Stomach (tissue), 9 donors: ENCODE results near the gene PEPD. TPM values are rescaled to one million over a fixed set of nuclear protein-coding genes. Genes with fewer than 3 reads are reported as not detected.

Experiments used
- DNase-seq, 2 donors: peaks; one replicate each; pipeline versions ENCODE4 v3.0.0 to v3.0.0-alpha.2; 2013 to 2019
- H3K27ac ChIP-seq, 5 donors: fragments of 200-600 bp in 4 of 5; sonication (generic) in 4 of 5; one replicate each; pipeline ENCODE4 v1.5.1; 2013 to 2019; ENCODE audit warnings: mild to moderate bottlenecking in 1 of 5, moderate library complexity in 1 of 5
- H3K27me3 ChIP-seq, 3 donors: fragments of 200-600 bp; sonication (generic); one replicate each; pipeline ENCODE4 v1.5.1; 2017 to 2019; ENCODE audit warnings: mixed run types in 1 of 3
- H3K36me3 ChIP-seq, 4 donors: fragments of 200-600 bp; sonication (generic); 1 replicate in 3 of 4; 2 replicates in 1 of 4; pipeline ENCODE4 v1.5.1; 2016 to 2019
- H3K4me1 ChIP-seq, 4 donors: fragments of 200-600 bp; sonication (generic); one replicate each; pipeline ENCODE4 v1.5.1; 2016 to 2019
- H3K4me3 ChIP-seq, 4 donors: fragments of 200-600 bp; sonication (generic) in 3 of 4; one replicate each; pipeline ENCODE4 v1.5.1; 2016 to 2019; ENCODE audit warnings: mild to moderate bottlenecking in 1 of 4
- H3K9me3 ChIP-seq, 4 donors: fragments of 200-600 bp; sonication (generic); one replicate each; pipeline ENCODE4 v1.5.1; 2016 to 2019
- EP300 ChIP-seq: sonication (generic); formaldehyde crosslinking; IDR thresholded peaks from one replicate; pipeline ENCODE4 v1.6.1; 2017; ENCODE audit warnings: antibody characterized with exemption
- POLR2A ChIP-seq, 4 donors: fragments of 450-650 bp; IDR thresholded peaks; one replicate each; pipeline ENCODE4 v1.6.1; 2016; ENCODE audit warnings: antibody characterized with exemption in 4 of 4, control low read depth in 2 of 4, mild to moderate bottlenecking in 1 of 4, moderate library complexity in 1 of 4
- POLR2AphosphoS5 ChIP-seq, 3 donors: sonication (generic); formaldehyde crosslinking; IDR thresholded peaks; one replicate each; pipeline ENCODE4 v1.6.1; 2016; ENCODE audit warnings: antibody characterized with exemption in 3 of 3
- WGBS, 5 donors: extraction: QIAGEN DNeasy Blood & Tissue Kit in 3 of 5; methylation state at CpG; one replicate each; pipeline versions ENCODE4 v1.1.5 to v1.1.7; 2013 to 2018; 5-methylcytosine and 5-hydroxymethylcytosine counted together
- intact Hi-C: fragments of 100-400 bp; cut with DNase I; formaldehyde crosslinking; loops from one replicate; pipeline ENCODE4 v1.15.1; 2023; ENCODE audit warnings: low total_unique reads
- polyA plus RNA-seq, 3 donors: library from polyadenylated mRNA; stranded (reverse); fragments of 200-250 nt; gene quantifications; one replicate each; pipeline ENCODE4 v1.2.3, GENCODE V29; 2013
- total RNA-seq, 5 donors: library from RNA; depleted of rRNA; stranded (reverse); fragments of >200 nt; gene quantifications; one replicate each; pipeline versions ENCODE4 v1.1.0 to v1.2.3, GENCODE V29; 2014 to 2016
- TF ChIP-seq, protein P1 (sequence below), 7 experiments: fragments of 450-650 bp in 4 of 7; fragments of 200-600 bp in 3 of 7; sonication (generic) in 3 of 7; IDR thresholded peaks; one replicate each; pipeline ENCODE4 v1.5.1; 2016 to 2019; ENCODE audit warnings: antibody characterized with exemption in 7 of 7, control low read depth in 2 of 7, mild to moderate bottlenecking in 1 of 7
- donor health status: healthy with polysubstance abuse.
- donor health status: Bipolar disorder and iron deficiency.
- donor health status: healthy.

The PEPD gene
- total and polyA plus RNA-seq, 8 donors, result 8.8 to 99.4 (median 42.7) TPM

DNA sequence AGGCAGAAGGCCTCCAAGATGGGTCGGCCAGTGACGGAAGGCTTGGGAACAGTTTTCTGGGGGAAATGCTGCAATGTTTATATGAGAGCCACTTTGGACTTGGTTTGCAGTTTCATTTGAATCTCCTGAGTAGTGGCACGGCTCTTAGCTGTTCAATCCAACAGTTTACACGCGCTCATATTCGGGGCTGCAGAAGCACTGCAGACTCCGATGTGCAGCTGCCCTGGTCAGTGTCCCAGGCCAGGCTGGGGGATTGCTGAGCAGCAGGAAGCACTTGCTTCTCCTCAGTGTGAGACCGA is 116.4 kb downstream of the PEPD start:
- peaks cover 7 to 40% (median 33%) of the 10 kb centered on the region in 4 donors for H3K4me1 ChIP-seq
- 68 to 79% (median 74%) methylated on average over 5 to 8 of the region's 8 CpGs for WGBS, 5 donors

DNA sequence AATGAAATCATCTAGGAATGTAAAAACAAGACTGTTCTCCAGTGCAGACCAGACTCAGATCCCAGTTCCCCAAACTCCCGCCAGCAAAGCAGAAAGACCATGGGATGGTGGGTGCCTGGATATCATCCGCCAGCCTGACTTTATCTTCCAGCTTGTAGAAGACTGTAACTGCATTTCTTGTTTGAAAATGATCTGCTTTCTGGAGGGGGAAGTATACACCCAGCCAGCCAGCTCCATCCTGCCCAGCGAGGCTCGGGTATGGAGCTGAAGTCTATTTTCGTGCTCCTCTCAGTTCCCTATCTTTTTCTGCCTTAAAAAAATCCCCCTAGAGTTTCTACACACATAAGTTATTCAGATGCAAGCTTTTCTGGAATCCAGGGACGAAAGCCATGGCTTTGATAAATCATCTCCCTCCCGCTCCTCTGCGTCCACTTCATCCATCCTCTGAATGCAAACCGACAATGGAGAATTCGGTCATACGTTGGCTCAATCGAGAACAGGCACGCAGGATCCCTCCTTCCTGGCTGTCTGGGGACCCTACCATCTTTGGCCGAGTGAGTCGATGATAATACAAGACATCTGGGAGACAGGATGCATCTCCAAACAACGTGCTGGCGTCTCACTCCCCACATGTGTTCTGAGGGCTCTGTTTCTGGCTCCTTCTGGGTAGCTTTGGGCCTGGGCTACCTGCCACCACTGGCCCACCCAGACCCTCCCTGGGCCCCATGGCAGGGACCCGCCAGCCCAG is 116.9 kb downstream of the PEPD start:
- Histone ChIP-seq H3K27me3 (no peaks in the 10 kb centered on the region), H3K4me1 (peaks cover 7 to 40% (median 33%) of the 10 kb centered on the region in 4 donors), H3K9me3 (no peaks in the 10 kb centered on the region), H3K36me3 (peaks cover 0 to 38% (median 2%) of the 10 kb centered on the region in 4 donors), H3K4me3 (no peak overlapping the region), H3K27ac (peak overlapping the region in 1 of 5 donors; percentile 8)
- no peak for TF ChIP-seq POLR2A (IDR thresholded peaks at IDR 0.05)
- no peak for TF ChIP-seq POLR2AphosphoS5 (IDR thresholded peaks at IDR 0.05)
- no peak for TF ChIP-seq EP300
- TF ChIP-seq, protein P1, sequence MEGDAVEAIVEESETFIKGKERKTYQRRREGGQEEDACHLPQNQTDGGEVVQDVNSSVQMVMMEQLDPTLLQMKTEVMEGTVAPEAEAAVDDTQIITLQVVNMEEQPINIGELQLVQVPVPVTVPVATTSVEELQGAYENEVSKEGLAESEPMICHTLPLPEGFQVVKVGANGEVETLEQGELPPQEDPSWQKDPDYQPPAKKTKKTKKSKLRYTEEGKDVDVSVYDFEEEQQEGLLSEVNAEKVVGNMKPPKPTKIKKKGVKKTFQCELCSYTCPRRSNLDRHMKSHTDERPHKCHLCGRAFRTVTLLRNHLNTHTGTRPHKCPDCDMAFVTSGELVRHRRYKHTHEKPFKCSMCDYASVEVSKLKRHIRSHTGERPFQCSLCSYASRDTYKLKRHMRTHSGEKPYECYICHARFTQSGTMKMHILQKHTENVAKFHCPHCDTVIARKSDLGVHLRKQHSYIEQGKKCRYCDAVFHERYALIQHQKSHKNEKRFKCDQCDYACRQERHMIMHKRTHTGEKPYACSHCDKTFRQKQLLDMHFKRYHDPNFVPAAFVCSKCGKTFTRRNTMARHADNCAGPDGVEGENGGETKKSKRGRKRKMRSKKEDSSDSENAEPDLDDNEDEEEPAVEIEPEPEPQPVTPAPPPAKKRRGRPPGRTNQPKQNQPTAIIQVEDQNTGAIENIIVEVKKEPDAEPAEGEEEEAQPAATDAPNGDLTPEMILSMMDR (IDR thresholded peaks at IDR 0.05), result no peak
- DNase-seq, result peak in 1 of 2 donors; percentile 83
- 71 to 88% (median 75%) methylated on average over 17 to 18 of the region's 18 CpGs for WGBS, 5 donors
- intact Hi-C loops, result no loop called here

More for the DNA sequence above, 116.4 kb downstream of the PEPD start:
- DNase-seq, result no peak
- intact Hi-C loops, result no loop called here
- Histone ChIP-seq H3K9me3 (no peaks in the 10 kb centered on the region), H3K27me3 (no peaks in the 10 kb centered on the region), H3K36me3 (peaks cover 0 to 38% (median 7%) of the 10 kb centered on the region in 4 donors), H3K4me3 (no peak overlapping the region), H3K27ac (peak overlapping the region in 1 of 5 donors; percentile 8)
- TF ChIP-seq POLR2A (IDR thresholded peaks at IDR 0.05), result no peak
- TF ChIP-seq EP300, result no peak

DNA sequence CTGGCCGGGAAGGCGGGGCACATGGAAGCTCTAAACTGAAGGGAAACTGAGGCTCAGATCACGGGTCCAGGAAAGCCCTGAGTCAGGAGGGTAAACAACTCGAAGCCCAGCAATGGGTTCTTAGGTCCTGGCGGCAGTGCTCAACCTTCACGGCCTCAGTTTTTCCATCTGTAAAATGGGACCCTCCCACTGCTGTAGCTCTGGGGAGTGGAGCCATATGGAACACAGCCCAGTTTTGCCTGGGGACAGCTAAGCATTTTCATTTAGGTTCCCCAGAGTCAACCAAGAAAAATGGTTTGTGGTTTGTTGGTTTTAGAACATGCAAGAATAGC is 117.7 kb downstream of the PEPD start:
- H3K9me3 ChIP-seq, result no peaks in the 10 kb centered on the region
- H3K4me1 ChIP-seq, result peaks cover 7 to 40% (median 33%) of the 10 kb centered on the region in 4 donors
- no peaks in the 10 kb centered on the region for H3K27me3 ChIP-seq
- no peak for DNase-seq
- H3K27ac ChIP-seq, result peak overlapping the region in 2 of 5 donors; percentile 11 to 49
- H3K36me3 ChIP-seq, result peaks cover 0 to 37% (median 0%) of the 10 kb centered on the region in 4 donors
- H3K4me3 ChIP-seq, result no peak overlapping the region
- TF ChIP-seq EP300 (no peak), POLR2AphosphoS5 (IDR thresholded peaks at IDR 0.05) (no peak)
- TF ChIP-seq, protein P1 (IDR thresholded peaks at IDR 0.05), result no peak
- intact Hi-C loops, result no loop called here
- WGBS, 5 donors, result 59 to 64% (median 62%) methylated on average over 6 of the region's 6 CpGs

DNA sequence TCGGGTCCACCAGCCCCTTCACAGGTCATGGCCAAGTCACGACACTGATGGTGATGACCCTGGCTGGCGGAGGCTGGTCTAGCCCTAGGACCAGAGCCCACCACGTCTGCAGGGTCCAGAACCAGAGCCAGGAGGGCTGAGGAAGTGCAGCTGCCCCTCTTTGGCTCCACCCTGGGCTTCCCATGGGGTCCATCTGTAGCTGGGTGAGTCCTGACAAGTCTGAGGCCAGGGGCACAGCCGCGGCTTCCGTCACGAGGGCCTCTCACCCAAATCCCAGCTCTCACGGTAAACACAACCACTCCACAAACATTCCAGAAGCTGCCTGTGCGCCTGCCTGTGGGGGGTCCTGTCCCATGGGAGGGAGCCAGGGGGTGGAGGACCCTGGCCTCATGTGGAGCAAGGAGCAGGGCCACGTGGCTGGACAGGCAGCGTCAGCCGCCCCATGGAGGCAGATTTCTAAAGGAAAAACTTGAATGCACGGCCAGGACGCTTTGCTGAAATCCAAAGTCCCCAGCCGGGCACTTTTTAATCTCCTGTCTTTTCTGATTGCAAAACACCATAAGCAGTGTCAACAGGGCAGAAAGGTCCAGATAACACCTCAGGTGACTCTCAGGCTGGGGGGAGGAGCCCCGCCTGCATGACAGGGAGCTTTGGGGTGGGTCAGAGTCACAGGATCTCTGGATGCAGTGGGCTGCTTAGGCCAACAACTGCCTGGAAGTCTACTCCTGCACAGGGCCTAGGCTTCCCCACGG is 118.2 kb downstream of the PEPD start:
- no peak overlapping the region for H3K4me3 ChIP-seq
- WGBS, 5 donors, result 43 to 63% (median 47%) methylated on average over 9 to 18 of the region's 18 CpGs
- TF ChIP-seq POLR2AphosphoS5 (IDR thresholded peaks at IDR 0.05), result peak in 1 of 3 donors; percentile 9
- TF ChIP-seq, protein P1 (IDR thresholded peaks at IDR 0.05), result no peak
- no peaks in the 10 kb centered on the region for H3K9me3 ChIP-seq
- peak overlapping the region in 4 of 5 donors; percentile 11 to 57 (median 44) for H3K27ac ChIP-seq
- H3K27me3 ChIP-seq, result no peaks in the 10 kb centered on the region
- peak; percentile 59 to 90 for DNase-seq
- H3K4me1 ChIP-seq, result peaks cover 7 to 40% (median 33%) of the 10 kb centered on the region in 4 donors
- intact Hi-C loops, result no loop called here
- H3K36me3 ChIP-seq, result peaks cover 0 to 34% (median 0%) of the 10 kb centered on the region in 4 donors
